ENCODE measurements around the gene GALNT18. TPM values are rescaled to one million over a fixed set of nuclear protein-coding genes. Genes with fewer than 3 reads are reported as not detected.

The GALNT18 gene
- total RNA-seq, 2 experiments from 2014 or later: not detected

DNA sequence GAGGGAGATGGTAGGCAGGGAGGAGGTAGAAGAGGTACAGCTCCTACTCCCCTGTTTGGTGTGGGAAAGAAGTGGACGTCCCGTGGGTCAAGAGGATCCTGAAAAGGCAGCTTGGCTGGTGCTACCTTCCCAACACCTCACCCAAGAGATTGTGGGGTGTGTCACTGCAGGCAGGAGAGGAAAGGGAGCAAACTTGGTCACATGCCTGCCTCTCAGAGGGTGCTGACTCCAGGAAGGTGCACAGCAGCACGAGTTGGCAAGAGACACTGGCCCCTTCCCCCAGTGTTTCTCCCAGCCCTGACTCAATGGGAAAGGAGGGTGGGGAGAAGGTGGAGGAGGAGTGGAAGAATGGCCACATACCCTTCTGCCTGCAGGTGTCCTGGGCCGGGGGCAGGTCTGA is 368.3 kb downstream of the GALNT18 start:
- Histone ChIP-seq H3K9me2 (ENCODE audit: insufficient read depth, low read length) (no peaks in the 10 kb centered on the region), H3K4me1 (ENCODE audit: insufficient read depth, low read length, poor library complexity, severe bottlenecking) (peaks cover 54% of the 10 kb centered on the region), H3K4me3 (ENCODE audit: low read depth, low read length, poor library complexity, severe bottlenecking) (no peak overlapping the region), H3K27ac (ENCODE audit: low read depth, low read length, poor library complexity, severe bottlenecking) (no peak overlapping the region), H3K9me3 (ENCODE audit: low read length) (no peaks in the 10 kb centered on the region), H3K4me2 (ENCODE audit: low read length) (no peak overlapping the region), H3K79me2 (ENCODE audit: insufficient read depth, low read depth, low read length) (no peaks in the 10 kb centered on the region), H3K36me3 (ENCODE audit: insufficient read depth, low read length) (no peaks in the 10 kb centered on the region), H2AFZ (ENCODE audit: low read length) (no peak overlapping the region), H4K20me1 (ENCODE audit: insufficient read depth, low read length) (no peaks in the 10 kb centered on the region)
- no peak for DNase-seq (ENCODE audit: low spot score)
- ChIA-PET POLR2A (interaction anchor here (0.6 to 1.9 kb wide), 2 partner anchors 8 to 1660 kb away, joined by 3 to 5 read pairs; no protein-coding TSS in a partner anchor), CTCF (ENCODE audit: unreplicated experiment) (no interaction called here)
- BruUV-seq (replicated peaks): no TSS peak
- TF ChIP-seq CTCF (conservative IDR thresholded peaks at IDR 0.05; ENCODE audit: low read length) (no peak), EZH2phosphoT487 (IDR thresholded peaks at IDR 0.05; ENCODE audit: borderline replicate concordance, low read depth, low read length) (no peak)
- intact Hi-C loops (cut with micrococcal nuclease; ENCODE audit: unreplicated experiment): no loop called here

DNA sequence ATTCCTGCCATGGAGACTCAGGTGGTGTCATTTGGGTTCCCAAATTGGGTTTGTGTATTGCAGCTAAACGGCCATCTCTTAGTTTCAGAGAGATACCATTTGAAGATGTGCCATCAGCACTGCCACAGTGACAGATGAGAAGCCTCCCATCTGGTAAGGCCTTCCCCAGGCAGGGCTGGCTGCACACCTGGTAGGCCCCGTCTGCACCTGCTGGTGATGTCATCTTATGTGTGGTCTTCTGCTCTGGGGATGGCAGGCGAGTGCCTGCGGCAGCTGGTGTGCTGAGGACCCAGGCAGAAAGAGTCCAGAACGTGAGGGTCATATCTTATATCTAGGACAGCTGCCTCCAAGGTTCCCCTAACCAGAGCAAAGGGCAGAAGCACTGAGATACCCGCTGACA is 369.4 kb downstream of the GALNT18 start:
- intact Hi-C loops (cut with micrococcal nuclease; ENCODE audit: unreplicated experiment): no loop called here
- TF ChIP-seq EZH2phosphoT487 (IDR thresholded peaks at IDR 0.05; ENCODE audit: borderline replicate concordance, low read depth, low read length) (no peak), CTCF (conservative IDR thresholded peaks at IDR 0.05; ENCODE audit: low read length) (no peak)
- no TSS peak for BruUV-seq (replicated peaks)
- H2AFZ ChIP-seq (ENCODE audit: low read length): no peak overlapping the region
- H3K27ac ChIP-seq (ENCODE audit: low read depth, low read length, poor library complexity, severe bottlenecking): peak overlapping the region; percentile 39
- H3K4me3 ChIP-seq (ENCODE audit: low read depth, low read length, poor library complexity, severe bottlenecking): no peak overlapping the region
- H3K79me2 ChIP-seq (ENCODE audit: insufficient read depth, low read depth, low read length): no peaks in the 10 kb centered on the region
- POLR2A ChIA-PET: interaction anchor here (0.5 to 1.9 kb wide), 2 partner anchors 9 to 1949 kb away, joined by 5 to 7 read pairs; no protein-coding TSS in a partner anchor
- no peaks in the 10 kb centered on the region for H3K36me3 ChIP-seq (ENCODE audit: insufficient read depth, low read length)
- no peaks in the 10 kb centered on the region for H3K9me2 ChIP-seq (ENCODE audit: insufficient read depth, low read length)
- peak; percentile 82 for DNase-seq (ENCODE audit: low spot score)
- peak overlapping the region; percentile 37 for H3K4me2 ChIP-seq (ENCODE audit: low read length)
- H4K20me1 ChIP-seq (ENCODE audit: insufficient read depth, low read length): no peaks in the 10 kb centered on the region
- no peaks in the 10 kb centered on the region for H3K9me3 ChIP-seq (ENCODE audit: low read length)
- CTCF ChIA-PET (ENCODE audit: unreplicated experiment): no interaction called here
- H3K4me1 ChIP-seq (ENCODE audit: insufficient read depth, low read length, poor library complexity, severe bottlenecking): peaks cover 46% of the 10 kb centered on the region

GRCh38 chr11:11251394-11251970 is 370.3 kb downstream of the GALNT18 start:
- no TSS peak for BruUV-seq (replicated peaks)
- Histone ChIP-seq H3K4me3 (ENCODE audit: low read depth, low read length, poor library complexity, severe bottlenecking) (no peak overlapping the region), H3K4me2 (ENCODE audit: low read length) (peak overlapping the region; percentile 37), H4K20me1 (ENCODE audit: insufficient read depth, low read length) (no peaks in the 10 kb centered on the region), H3K36me3 (ENCODE audit: insufficient read depth, low read length) (no peaks in the 10 kb centered on the region), H3K9me2 (ENCODE audit: insufficient read depth, low read length) (no peaks in the 10 kb centered on the region), H2AFZ (ENCODE audit: low read length) (no peak overlapping the region), H3K27ac (ENCODE audit: low read depth, low read length, poor library complexity, severe bottlenecking) (peak overlapping the region; percentile 39), H3K9me3 (ENCODE audit: low read length) (no peaks in the 10 kb centered on the region), H3K79me2 (ENCODE audit: insufficient read depth, low read depth, low read length) (no peaks in the 10 kb centered on the region), H3K4me1 (ENCODE audit: insufficient read depth, low read length, poor library complexity, severe bottlenecking) (peaks cover 45% of the 10 kb centered on the region)
- TF ChIP-seq CTCF (conservative IDR thresholded peaks at IDR 0.05; ENCODE audit: low read length): no peak
- no peak for TF ChIP-seq EZH2phosphoT487 (IDR thresholded peaks at IDR 0.05; ENCODE audit: borderline replicate concordance, low read depth, low read length)
- ChIA-PET POLR2A (interaction anchor here (1.4 to 1.9 kb wide), 2 partner anchors 10 to 19 kb away, joined by 3 to 5 read pairs; no protein-coding TSS in a partner anchor), CTCF (ENCODE audit: unreplicated experiment) (no interaction called here)
- DNase-seq (ENCODE audit: low spot score): peak; percentile 53
- intact Hi-C loops (cut with micrococcal nuclease; ENCODE audit: unreplicated experiment): no loop called here

All from OCI-LY7 (cell line).